ENCODE results near the gene LRMDA. TPM values are rescaled to one million over a fixed set of nuclear protein-coding genes. Genes with fewer than 3 reads are reported as not detected.

LRMDA gene
- total RNA-seq, 1 experiment from 2014 or later = 4.8 TPM

DNA sequence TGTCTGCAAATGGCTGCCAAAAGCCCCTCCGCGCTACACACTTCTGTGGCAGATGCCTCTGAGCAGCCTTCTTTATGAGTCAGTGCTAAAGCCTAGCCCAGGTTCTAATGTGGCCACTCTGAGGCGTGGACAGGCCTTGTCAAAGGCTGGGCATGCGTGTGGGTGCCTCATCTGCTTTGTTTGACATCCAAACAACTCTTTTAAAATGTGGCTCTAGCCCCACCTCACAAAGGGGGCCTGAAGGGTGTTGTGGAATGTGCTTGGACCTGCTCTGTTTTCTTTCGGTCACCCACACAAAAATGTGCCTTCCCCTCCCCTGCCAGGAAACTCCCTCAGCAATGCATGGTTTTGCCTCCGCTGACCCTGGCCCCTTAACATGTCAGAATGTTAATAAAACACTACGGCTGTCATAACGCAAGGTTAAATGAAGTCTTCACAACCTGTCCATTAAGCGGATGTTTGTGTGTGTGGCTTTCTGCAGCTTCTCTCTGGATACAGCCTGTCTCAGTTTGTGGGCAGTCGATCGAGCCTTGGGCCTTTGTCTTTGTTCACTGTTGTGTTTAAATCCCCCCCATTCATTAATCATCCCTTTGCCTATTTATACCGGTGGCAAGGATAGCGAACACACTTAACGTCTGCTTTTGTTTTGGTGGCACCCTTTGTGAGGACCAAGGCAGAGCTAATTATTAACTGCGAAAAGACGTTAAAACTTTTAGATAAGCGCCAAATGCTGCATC is 718.9 kb downstream of the LRMDA start:
- no peak overlapping the region for H3K9ac ChIP-seq (ENCODE audit: low read length)
- ChIA-PET CTCF (no interaction called here), POLR2A (no interaction called here), RAD21 (ENCODE audit: low non-redundant PET in 1 of 2, low total read pairs in 2 of 2, uncharacterized antibody in 2 of 2, unreplicated experiment in 2 of 2) (no interaction called here)
- no TSS peak for BruUV-seq (replicated peaks)
- no peak overlapping the region for H3K4me3 ChIP-seq (replicated peaks in 1 of 2; ENCODE audit: low read depth in 1 of 2, low read length in 2 of 2)
- H3K27me3 ChIP-seq (ENCODE audit: insufficient read depth, low read length) = peaks cover 14% of the 10 kb centered on the region
- no peaks in the 10 kb centered on the region for H3K9me3 ChIP-seq (ENCODE audit: control insufficient read depth in 1 of 2, insufficient read depth in 1 of 2, low read depth in 1 of 2, low read length in 2 of 2)
- ATAC-seq (no peak), DNase-seq (ENCODE audit: low read depth, low spot score) (no peak)
- no peak overlapping the region for H2AFZ ChIP-seq (ENCODE audit: low read depth, low read length, poor library complexity, severe bottlenecking)
- TF ChIP-seq SP1 (IDR thresholded peaks at IDR 0.05; ENCODE audit: low read depth) = no peak
- TF ChIP-seq, protein P1, sequence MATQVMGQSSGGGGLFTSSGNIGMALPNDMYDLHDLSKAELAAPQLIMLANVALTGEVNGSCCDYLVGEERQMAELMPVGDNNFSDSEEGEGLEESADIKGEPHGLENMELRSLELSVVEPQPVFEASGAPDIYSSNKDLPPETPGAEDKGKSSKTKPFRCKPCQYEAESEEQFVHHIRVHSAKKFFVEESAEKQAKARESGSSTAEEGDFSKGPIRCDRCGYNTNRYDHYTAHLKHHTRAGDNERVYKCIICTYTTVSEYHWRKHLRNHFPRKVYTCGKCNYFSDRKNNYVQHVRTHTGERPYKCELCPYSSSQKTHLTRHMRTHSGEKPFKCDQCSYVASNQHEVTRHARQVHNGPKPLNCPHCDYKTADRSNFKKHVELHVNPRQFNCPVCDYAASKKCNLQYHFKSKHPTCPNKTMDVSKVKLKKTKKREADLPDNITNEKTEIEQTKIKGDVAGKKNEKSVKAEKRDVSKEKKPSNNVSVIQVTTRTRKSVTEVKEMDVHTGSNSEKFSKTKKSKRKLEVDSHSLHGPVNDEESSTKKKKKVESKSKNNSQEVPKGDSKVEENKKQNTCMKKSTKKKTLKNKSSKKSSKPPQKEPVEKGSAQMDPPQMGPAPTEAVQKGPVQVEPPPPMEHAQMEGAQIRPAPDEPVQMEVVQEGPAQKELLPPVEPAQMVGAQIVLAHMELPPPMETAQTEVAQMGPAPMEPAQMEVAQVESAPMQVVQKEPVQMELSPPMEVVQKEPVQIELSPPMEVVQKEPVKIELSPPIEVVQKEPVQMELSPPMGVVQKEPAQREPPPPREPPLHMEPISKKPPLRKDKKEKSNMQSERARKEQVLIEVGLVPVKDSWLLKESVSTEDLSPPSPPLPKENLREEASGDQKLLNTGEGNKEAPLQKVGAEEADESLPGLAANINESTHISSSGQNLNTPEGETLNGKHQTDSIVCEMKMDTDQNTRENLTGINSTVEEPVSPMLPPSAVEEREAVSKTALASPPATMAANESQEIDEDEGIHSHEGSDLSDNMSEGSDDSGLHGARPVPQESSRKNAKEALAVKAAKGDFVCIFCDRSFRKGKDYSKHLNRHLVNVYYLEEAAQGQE (IDR thresholded peaks at IDR 0.05; ENCODE audit: low read depth) = no peak
- TF ChIP-seq, protein P2, sequence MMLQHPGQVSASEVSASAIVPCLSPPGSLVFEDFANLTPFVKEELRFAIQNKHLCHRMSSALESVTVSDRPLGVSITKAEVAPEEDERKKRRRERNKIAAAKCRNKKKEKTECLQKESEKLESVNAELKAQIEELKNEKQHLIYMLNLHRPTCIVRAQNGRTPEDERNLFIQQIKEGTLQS (IDR thresholded peaks at IDR 0.05) = no peak
- TF ChIP-seq, protein P3, sequence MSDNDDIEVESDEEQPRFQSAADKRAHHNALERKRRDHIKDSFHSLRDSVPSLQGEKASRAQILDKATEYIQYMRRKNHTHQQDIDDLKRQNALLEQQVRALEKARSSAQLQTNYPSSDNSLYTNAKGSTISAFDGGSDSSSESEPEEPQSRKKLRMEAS (IDR thresholded peaks at IDR 0.05) = no peak
- TF ChIP-seq POLR2A (IDR thresholded peaks at IDR 0.05; ENCODE audit: borderline replicate concordance, extremely low read depth, insufficient read depth, insufficient read length) = no peak
- no peak for TF ChIP-seq SIN3A (IDR thresholded peaks at IDR 0.05; ENCODE audit: low read depth)
- TF ChIP-seq, protein P4, sequence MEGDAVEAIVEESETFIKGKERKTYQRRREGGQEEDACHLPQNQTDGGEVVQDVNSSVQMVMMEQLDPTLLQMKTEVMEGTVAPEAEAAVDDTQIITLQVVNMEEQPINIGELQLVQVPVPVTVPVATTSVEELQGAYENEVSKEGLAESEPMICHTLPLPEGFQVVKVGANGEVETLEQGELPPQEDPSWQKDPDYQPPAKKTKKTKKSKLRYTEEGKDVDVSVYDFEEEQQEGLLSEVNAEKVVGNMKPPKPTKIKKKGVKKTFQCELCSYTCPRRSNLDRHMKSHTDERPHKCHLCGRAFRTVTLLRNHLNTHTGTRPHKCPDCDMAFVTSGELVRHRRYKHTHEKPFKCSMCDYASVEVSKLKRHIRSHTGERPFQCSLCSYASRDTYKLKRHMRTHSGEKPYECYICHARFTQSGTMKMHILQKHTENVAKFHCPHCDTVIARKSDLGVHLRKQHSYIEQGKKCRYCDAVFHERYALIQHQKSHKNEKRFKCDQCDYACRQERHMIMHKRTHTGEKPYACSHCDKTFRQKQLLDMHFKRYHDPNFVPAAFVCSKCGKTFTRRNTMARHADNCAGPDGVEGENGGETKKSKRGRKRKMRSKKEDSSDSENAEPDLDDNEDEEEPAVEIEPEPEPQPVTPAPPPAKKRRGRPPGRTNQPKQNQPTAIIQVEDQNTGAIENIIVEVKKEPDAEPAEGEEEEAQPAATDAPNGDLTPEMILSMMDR (IDR thresholded peaks at IDR 0.05 in 2 of 3, conservative IDR thresholded peaks at IDR 0.05 in 1 of 3; ENCODE audit: borderline replicate concordance in 1 of 3, insufficient read depth in 1 of 3, low read depth in 2 of 3, low read length in 2 of 3) = no peak
- no peak for TF ChIP-seq EZH2 (IDR thresholded peaks at IDR 0.05)
- TF ChIP-seq TCF7L2 (IDR thresholded peaks at IDR 0.05; ENCODE audit: borderline replicate concordance, extremely low read depth, insufficient read depth, insufficient read length) = no peak
- no peak for TF ChIP-seq SRF (IDR thresholded peaks at IDR 0.05; ENCODE audit: low read depth)
- TF ChIP-seq YY1 (IDR thresholded peaks at IDR 0.05; ENCODE audit: extremely low read depth, insufficient replicate concordance, low read depth, low read length) = no peak
- no peak for TF ChIP-seq EGR1 (IDR thresholded peaks at IDR 0.05; ENCODE audit: low read depth)
- TF ChIP-seq FOSL1 (IDR thresholded peaks at IDR 0.05; ENCODE audit: low read depth) = no peak
- TF ChIP-seq ZNF274 (IDR thresholded peaks at IDR 0.05; ENCODE audit: low read depth, low read length) = no peak
- TF ChIP-seq ELF1 (IDR thresholded peaks at IDR 0.05; ENCODE audit: borderline replicate concordance, low read depth) = no peak
- TF ChIP-seq RAD21 (IDR thresholded peaks at IDR 0.05; ENCODE audit: low read depth) = no peak
- TF ChIP-seq CBX3 (IDR thresholded peaks at IDR 0.05; ENCODE audit: low read depth) = no peak
- no peak for TF ChIP-seq ZFX (IDR thresholded peaks at IDR 0.05)
- H4K20me1 ChIP-seq (ENCODE audit: insufficient read depth) = no peaks in the 10 kb centered on the region
- H3K9me2 ChIP-seq (ENCODE audit: insufficient read depth) = no peaks in the 10 kb centered on the region
- H3K79me2 ChIP-seq (ENCODE audit: insufficient read depth, low read length) = no peaks in the 10 kb centered on the region
- H3K27ac ChIP-seq (ENCODE audit: low read depth, low read length) = no peak overlapping the region
- no peak overlapping the region for H3K4me2 ChIP-seq (ENCODE audit: low read length)
- intact Hi-C loops (cut with micrococcal nuclease) = no loop called here
- H3K36me3 ChIP-seq (ENCODE audit: control insufficient read depth in 1 of 2, insufficient read depth in 2 of 2, low read length in 2 of 2) = no peaks in the 10 kb centered on the region
- no peaks in the 10 kb centered on the region for H3K4me1 ChIP-seq (ENCODE audit: control insufficient read depth in 1 of 2, insufficient read depth in 2 of 2, low read length in 2 of 2)

Measured in HCT116 (cell line).